CD4-positive, alpha-beta T cell (primary cell): ENCODE measurements around the gene TRIM10. TPM values are rescaled to one million over a fixed set of nuclear protein-coding genes. Genes with fewer than 3 reads are reported as not detected.
A peak's percentile ranks its signal among the peaks of the same experiment; 100 is the strongest.

Source experiments
- ATAC-seq: fragments of 200-7000 bp; cut with Tn5 transposase; one replicate; pipeline ENCODE4 v1.10.0; 2022; ENCODE audit warnings: mild to moderate bottlenecking; ENCODE audit not compliant: poor library complexity
- CTCF ChIA-PET: fragments of 350-600 bp; sonication (Branson Sonifier 250); formaldehyde crosslinking; loops from one replicate; lab custom pipeline; 2021; ENCODE audit warnings: antibody characterized with exemption, inconsistent platforms; lab: Charles Lee
- POLR2A ChIA-PET: fragments of 350-600 bp; sonication (Branson Sonifier 250); formaldehyde crosslinking; loops from one replicate; lab custom pipeline; 2021; ENCODE audit warnings: antibody characterized with exemption, inconsistent platforms; lab: Charles Lee
- DNase-seq, 14 experiments: peaks; one replicate each; pipeline ENCODE4 v3.0.0-alpha.2; 2013 to 2020; ENCODE audit warnings: mixed read lengths in 2 of 14
- H3K27ac ChIP-seq, 2 donors: one replicate each; pipeline versions ENCODE4 v1.5.1 to v1.7.0; 2013; ENCODE audit warnings: low read length in 2 of 2, low read depth in 1 of 2, mild to moderate bottlenecking in 1 of 2
- H3K27me3 ChIP-seq, 2 experiments: 1 replicate in 1 of 2; 2 replicates in 1 of 2; pipeline versions ENCODE4 v1.6.1 to v1.7.0; 2013; ENCODE audit warnings: low read length in 2 of 2, control low read depth in 1 of 2, mild to moderate bottlenecking in 1 of 2, moderate library complexity in 1 of 2; ENCODE audit not compliant: insufficient read depth in 2 of 2, control insufficient read depth in 1 of 2
- H3K36me3 ChIP-seq: one replicate; pipeline ENCODE4 v1.6.1; 2013; ENCODE audit warnings: low read length, control low read depth; ENCODE audit not compliant: insufficient read depth
- H3K4me1 ChIP-seq: one replicate; pipeline ENCODE4 v1.6.1; 2013; ENCODE audit warnings: low read length, control low read depth; ENCODE audit not compliant: insufficient read depth
- H3K4me3 ChIP-seq: one replicate; pipeline ENCODE4 v1.5.1; 2013; ENCODE audit warnings: mild to moderate bottlenecking, low read length, moderate library complexity
- H3K9me3 ChIP-seq, 2 experiments: 1 replicate in 1 of 2; 2 replicates in 1 of 2; pipeline versions ENCODE4 v1.6.1 to v1.7.0; 2013; ENCODE audit warnings: low read length in 2 of 2, mild to moderate bottlenecking in 2 of 2, control low read depth in 1 of 2, moderate library complexity in 1 of 2; ENCODE audit not compliant: control insufficient read depth in 1 of 2, insufficient read depth in 1 of 2
- H3K27ac Mint-ChIP-seq: one replicate; pipeline ENCODE4 v1.8.0; 2020; ENCODE audit warnings: mixed read lengths
- H3K27me3 Mint-ChIP-seq: one replicate; pipeline ENCODE4 v1.8.0; 2021; ENCODE audit warnings: mixed read lengths
- H3K36me3 Mint-ChIP-seq: one replicate; pipeline ENCODE4 v1.8.0; 2021; ENCODE audit warnings: low read depth, mixed read lengths
- H3K4me1 Mint-ChIP-seq: one replicate; pipeline ENCODE4 v1.8.0; 2021; ENCODE audit warnings: low read depth, mixed read lengths
- H3K4me3 Mint-ChIP-seq: one replicate; pipeline ENCODE4 v1.8.0; 2020; ENCODE audit warnings: mild to moderate bottlenecking, mixed read lengths
- H3K9me3 Mint-ChIP-seq: one replicate; pipeline ENCODE4 v1.8.0; 2020; ENCODE audit warnings: mixed read lengths
- CTCF ChIP-seq: fragments of 200-600 bp; IDR thresholded peaks from one replicate; pipeline ENCODE4 v1.8.0; 2022; ENCODE audit warnings: antibody characterized with exemption, mild to moderate bottlenecking
- intact Hi-C, 2 experiments: fragments of 100-400 bp; cut with DNase I in 1 of 2; cut with micrococcal nuclease in 1 of 2; formaldehyde crosslinking; loops; one replicate each; pipeline versions ENCODE4 v1.15.1 to v1.9.0; 2023 to 2025; cut with DNase I, micrococcal nuclease
- total RNA-seq, 174 experiments: library from RNA in 2 of 174; stranded (reverse) in 2 of 174; gene quantifications; one replicate each; pipeline ENCODE4 v1.2.3 and lab custom pipeline; 2021 to 2026

TRIM10 gene
- total RNA-seq, 2 experiments from 2014 or later: not detected

- peaks cover 10 to 58% of the 10 kb centered on the region in 2 experiments for H3K27me3 ChIP-seq
- H3K4me3 ChIP-seq: no peak overlapping the region
- Mint-ChIP-seq H3K9me3 (no peaks in the 10 kb centered on the region), H3K27me3 (peaks cover 74% of the 10 kb centered on the region), H3K27ac (no peak overlapping the region), H3K4me1 (no peaks in the 10 kb centered on the region), H3K36me3 (no peaks in the 10 kb centered on the region), H3K4me3 (no peak overlapping the region)
- ATAC-seq (no peak), DNase-seq (no peak)
- POLR2A ChIA-PET: no interaction called here
- CTCF ChIA-PET: interaction anchor here (0.6 to 0.8 kb wide), 2 partner anchors 8 to 12 kb away, joined by 3 read pairs; no protein-coding TSS in a partner anchor
- H3K4me1 ChIP-seq: no peaks in the 10 kb centered on the region
- H3K27ac ChIP-seq: no peak overlapping the region
- intact Hi-C loops: no loop called here
- no peaks in the 10 kb centered on the region for H3K36me3 ChIP-seq
- TF ChIP-seq CTCF: no peak
- H3K9me3 ChIP-seq: no peaks in the 10 kb centered on the region
Observed at GRCh38 chr6:30111266-30111856, 49.6 kb downstream of the TRIM10 start.

- ATAC-seq (no peak), DNase-seq (no peak)
- Mint-ChIP-seq H3K9me3 (no peaks in the 10 kb centered on the region), H3K4me1 (peaks cover 36% of the 10 kb centered on the region), H3K27me3 (peaks cover 58% of the 10 kb centered on the region), H3K4me3 (peak overlapping the region; percentile 21), H3K36me3 (no peaks in the 10 kb centered on the region), H3K27ac (no peak overlapping the region)
- H3K4me1 ChIP-seq: peaks cover 40% of the 10 kb centered on the region
- ChIA-PET POLR2A (interaction anchor here (0.9 to 2.4 kb wide), 3 partner anchors 21 to 43 kb away, joined by 3 to 11 read pairs (median 10); partner anchors contain the start of genes POLR1H and PPP1R11), CTCF (interaction anchor here (1.7 to 5.5 kb wide), 2 partner anchors 28 to 455 kb away, joined by 5 to 198 read pairs; partner anchors contain the start of gene TRIM40)
- H3K27ac ChIP-seq: no peak overlapping the region
- intact Hi-C loops: loop anchor here in 1 of 2 experiments (2.0 to 5.0 kb wide), 2 partner anchors 66 to 293 kb away; no protein-coding TSS in a partner anchor
- H3K27me3 ChIP-seq: peaks cover 19 to 27% of the 10 kb centered on the region in 2 experiments
- no peaks in the 10 kb centered on the region for H3K36me3 ChIP-seq
- no peak for TF ChIP-seq CTCF
- no peaks in the 10 kb centered on the region for H3K9me3 ChIP-seq
- no peak overlapping the region for H3K4me3 ChIP-seq
Observed at GRCh38 chr6:30104661-30105060, 56.4 kb downstream of the TRIM10 start.

- H3K36me3 Mint-ChIP-seq: no peaks in the 10 kb centered on the region
- peaks cover 42% of the 10 kb centered on the region for H3K4me1 Mint-ChIP-seq
- Histone ChIP-seq H3K4me3 (peak overlapping the region; percentile 60), H3K36me3 (no peaks in the 10 kb centered on the region), H3K27me3 (peaks cover 19 to 22% of the 10 kb centered on the region in 2 experiments), H3K9me3 (no peaks in the 10 kb centered on the region), H3K27ac (no peak overlapping the region), H3K4me1 (peaks cover 40% of the 10 kb centered on the region)
- intact Hi-C loops: loop anchor here (1.0 to 5.0 kb wide), 6 partner anchors 27 to 293 kb away; partner anchors contain the start of gene PPP1R11 (in 1 of the 2)
- ChIA-PET POLR2A (interaction anchor here (0.5 to 2.4 kb wide), 9 partner anchors 22 to 1094 kb away, joined by 3 to 22 read pairs (median 4); partner anchors contain the start of genes POLR1H, PPP1R11, TRIM26 and TRIM40), CTCF (interaction anchor here (0.7 to 5.5 kb wide), 16 partner anchors 8 to 454 kb away, joined by 3 to 198 read pairs (median 4); partner anchors contain the start of genes POLR1H, PPP1R11, TRIM31 and TRIM40)
- no peak for ATAC-seq
- peak overlapping the region; percentile 65 for H3K27ac Mint-ChIP-seq
- peak in 2 of 14 experiments; percentile 22 to 36 for DNase-seq
- H3K27me3 Mint-ChIP-seq: peaks cover 62% of the 10 kb centered on the region
- no peak for TF ChIP-seq CTCF
- peak overlapping the region; percentile 89 for H3K4me3 Mint-ChIP-seq
- H3K9me3 Mint-ChIP-seq: no peaks in the 10 kb centered on the region
Observed at GRCh38 chr6:30103872-30104179, 57.2 kb downstream of the TRIM10 start.
